Uterus (tissue), 2 donors: ENCODE results near the gene SLC8A2.

ENCODE experiments used
- CTCF ChIP-seq, 4 experiments: fragments of 200-600 bp in 2 of 4; fragments of 450-650 bp in 2 of 4; sonication (generic) in 2 of 4; IDR thresholded peaks; one replicate each; pipeline ENCODE4 v1.5.1; 2016 to 2019; ENCODE audit warnings: antibody characterized with exemption in 4 of 4, mild to moderate bottlenecking in 2 of 4, moderate library complexity in 1 of 4
- POLR2A ChIP-seq, 2 donors: fragments of 450-650 bp; IDR thresholded peaks; one replicate each; pipeline ENCODE4 v1.6.1; 2016; ENCODE audit warnings: antibody characterized with exemption in 2 of 2, mild to moderate bottlenecking in 1 of 2, moderate library complexity in 1 of 2

DNA sequence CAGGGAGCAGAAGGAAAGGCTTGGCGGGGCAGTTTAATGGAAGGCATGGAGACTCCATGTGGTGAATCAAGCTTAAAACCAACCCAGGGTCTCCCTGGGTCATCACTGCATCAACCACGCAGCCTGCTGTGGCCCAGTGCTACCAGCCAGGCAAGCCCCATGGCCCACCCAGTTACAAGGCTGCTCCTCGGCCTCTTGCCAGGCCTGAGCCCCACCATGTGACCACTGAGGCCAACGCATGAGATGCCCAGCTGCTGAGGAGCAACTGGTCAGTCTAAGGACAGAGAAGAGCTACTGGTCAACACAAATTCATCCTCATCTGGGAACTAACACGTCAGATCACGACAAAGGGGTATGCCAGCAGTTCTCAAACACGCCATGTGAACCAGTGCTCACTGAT, 27.7 kb upstream of the SLC8A2 start:
- no peak for TF ChIP-seq POLR2A (IDR thresholded peaks at IDR 0.05)
- TF ChIP-seq CTCF (IDR thresholded peaks at IDR 0.05), result no peak
